NCI-H345 (cell line): ENCODE measurements around the gene TMTC1.
"Not testable (repeated sequence)": the region's sequence is repeated elsewhere in the genome, so short reads cannot be mapped to it uniquely, and the experiment has no call there.

Source experiments
- DNase-seq: peaks from one replicate; lab custom pipeline; 2025; lab: John Stamatoyannopoulos, UW

The TMTC1 gene

GRCh38 chr12:29783773-29784666 is at the start of gene TMTC1:
TMTC1 (minus strand) TSS chr12:29783942; CDS start chr12:29783751, 191 bp downstream.
- DNase-seq, result peak; percentile 82

- no peak for DNase-seq
Measured at GRCh38 chr12:29831173-29831572, 47.4 kb upstream of the TMTC1 start.

- DNase-seq, result no peak
Measured at GRCh38 chr12:29830391-29830790, 46.6 kb upstream of the TMTC1 start.

- no peak for DNase-seq
Measured at GRCh38 chr12:29818916-29819623, 35.3 kb upstream of the TMTC1 start.

GRCh38 chr12:29816874-29817725 is 33.4 kb upstream of the TMTC1 start:
- no peak for DNase-seq

- not testable (repeated sequence) for DNase-seq
Measured at GRCh38 chr12:29809616-29810361, 26.0 kb upstream of the TMTC1 start.

GRCh38 chr12:29807129-29807528 is 23.4 kb upstream of the TMTC1 start:
- DNase-seq, result no peak

- no peak for DNase-seq
Measured at GRCh38 chr12:29804019-29804418, 20.3 kb upstream of the TMTC1 start.

- DNase-seq, result no peak
Measured at GRCh38 chr12:29799591-29799990, 15.8 kb upstream of the TMTC1 start.

GRCh38 chr12:29797565-29798355 is 14.0 kb upstream of the TMTC1 start:
- no peak for DNase-seq

- no peak for DNase-seq
Measured at GRCh38 chr12:29796823-29797263, 13.1 kb upstream of the TMTC1 start.

- no peak for DNase-seq
Measured at GRCh38 chr12:29795715-29796114, 12.0 kb upstream of the TMTC1 start.

GRCh38 chr12:29794862-29795261 is 11.1 kb upstream of the TMTC1 start:
- DNase-seq, result no peak

GRCh38 chr12:29792853-29793252 is 9.1 kb upstream of the TMTC1 start:
- DNase-seq, result no peak

- DNase-seq, result no peak
Measured at GRCh38 chr12:29792132-29792531, 8.4 kb upstream of the TMTC1 start.

- peak; percentile 55 for DNase-seq
Measured at GRCh38 chr12:29782871-29783772, 620 bp downstream of the TMTC1 start.

GRCh38 chr12:29782285-29782870 is 1.4 kb downstream of the TMTC1 start:
- DNase-seq, result peak; percentile 65

- DNase-seq, result no peak
Measured at GRCh38 chr12:29781705-29782266, 2.0 kb downstream of the TMTC1 start.

- DNase-seq, result no peak
Measured at GRCh38 chr12:29781188-29781587, 2.6 kb downstream of the TMTC1 start.
